Mesenchymal stem cell (in vitro differentiated cells and primary cell): ENCODE data around the gene AHNAK.

Experiments
- DNase-seq: peaks from one replicate; pipeline ENCODE4 v3.0.0-alpha.2; 2013
- H2AFZ ChIP-seq: one replicate; pipeline ENCODE4 v1.6.1; 2013; ENCODE audit warnings: low read depth, mild to moderate bottlenecking, control low read depth, inconsistent platforms, low read length, moderate library complexity
- H2AK5ac ChIP-seq: 2 replicates; pipeline ENCODE4 v1.6.1; 2013; ENCODE audit warnings: low read length, moderate library complexity, mild to moderate bottlenecking, inconsistent platforms; ENCODE audit not compliant: severe bottlenecking
- H2BK120ac ChIP-seq: one replicate; pipeline ENCODE4 v1.6.1; 2013; ENCODE audit warnings: low read depth, mild to moderate bottlenecking, inconsistent platforms, low read length, moderate library complexity
- H2BK12ac ChIP-seq, 2 experiments: one replicate each; pipeline ENCODE4 v1.6.1; 2013; ENCODE audit warnings: inconsistent platforms in 2 of 2, low read length in 2 of 2, mild to moderate bottlenecking in 2 of 2, moderate library complexity in 2 of 2, control low read depth in 1 of 2
- H2BK15ac ChIP-seq: one replicate; pipeline ENCODE4 v1.6.1; 2013; ENCODE audit warnings: mild to moderate bottlenecking, low read depth, inconsistent platforms; ENCODE audit not compliant: poor library complexity, severe bottlenecking
- H2BK5ac ChIP-seq: 2 replicates; pipeline ENCODE4 v1.6.1; 2013; ENCODE audit warnings: low read depth, mild to moderate bottlenecking, low read length, control low read depth, inconsistent platforms; ENCODE audit not compliant: poor library complexity, severe bottlenecking
- H3K14ac ChIP-seq, 2 experiments: one replicate each; pipeline ENCODE4 v1.6.1; 2013; ENCODE audit warnings: inconsistent platforms in 2 of 2, low read length in 2 of 2, control low read depth in 1 of 2, mild to moderate bottlenecking in 1 of 2, moderate library complexity in 1 of 2
- H3K18ac ChIP-seq, 2 experiments: one replicate each; pipeline ENCODE4 v1.6.1; 2013; ENCODE audit warnings: inconsistent platforms in 2 of 2, low read length in 2 of 2, control low read depth in 1 of 2, low read depth in 1 of 2, mild to moderate bottlenecking in 1 of 2
- H3K23ac ChIP-seq, 2 experiments: one replicate each; pipeline ENCODE4 v1.6.1; 2013; ENCODE audit warnings: inconsistent platforms in 2 of 2, low read length in 2 of 2, mild to moderate bottlenecking in 2 of 2, moderate library complexity in 2 of 2, control low read depth in 1 of 2
- H3K27ac ChIP-seq: 2 replicates; pipeline ENCODE4 v1.5.1; 2013; ENCODE audit warnings: mild to moderate bottlenecking, moderate library complexity, low read length, control low read depth, inconsistent platforms; ENCODE audit not compliant: poor library complexity, severe bottlenecking
- H3K27me3 ChIP-seq, 2 experiments: 2 replicates each; pipeline versions ENCODE4 v1.6.1 to v1.7.0; 2013; ENCODE audit warnings: low read length in 2 of 2, mild to moderate bottlenecking in 2 of 2, moderate library complexity in 2 of 2, control low read depth in 1 of 2, inconsistent platforms in 1 of 2; ENCODE audit not compliant: control insufficient read depth in 1 of 2, insufficient read depth in 1 of 2
- H3K36me3 ChIP-seq, 2 experiments: 2 replicates each; pipeline versions ENCODE4 v1.6.1 to v1.7.0; 2013; ENCODE audit warnings: low read length in 2 of 2, control low read depth in 1 of 2, inconsistent platforms in 1 of 2, low read depth in 1 of 2, mild to moderate bottlenecking in 1 of 2; ENCODE audit not compliant: insufficient read depth in 2 of 2, control insufficient read depth in 1 of 2
- H3K4ac ChIP-seq, 2 experiments: one replicate each; pipeline ENCODE4 v1.6.1; 2013; ENCODE audit warnings: inconsistent platforms in 2 of 2, low read length in 2 of 2, mild to moderate bottlenecking in 2 of 2, moderate library complexity in 2 of 2, control low read depth in 1 of 2, low read depth in 1 of 2
- H3K4me1 ChIP-seq: 2 replicates; pipeline ENCODE4 v1.6.1; 2013; ENCODE audit warnings: low read depth, low read length, control low read depth; ENCODE audit not compliant: control insufficient read depth, insufficient read depth
- H3K4me2 ChIP-seq: 2 replicates; pipeline ENCODE4 v1.6.1; 2013; ENCODE audit warnings: low read length, mild to moderate bottlenecking, inconsistent platforms; ENCODE audit not compliant: poor library complexity, severe bottlenecking
- H3K4me3 ChIP-seq, 2 experiments: 2 replicates each; pipeline versions ENCODE4 v1.5.1 to v1.7.0; 2013; ENCODE audit warnings: low read length in 2 of 2, mild to moderate bottlenecking in 2 of 2, control low read depth in 1 of 2, low read depth in 1 of 2; ENCODE audit not compliant: insufficient read depth in 1 of 2
- H3K79me1 ChIP-seq: replicated peaks from 2 replicates; pipeline ENCODE4 v1.6.1; 2013; ENCODE audit warnings: mild to moderate bottlenecking, control low read depth, low read length, inconsistent platforms; ENCODE audit not compliant: poor library complexity, severe bottlenecking
- H3K9ac ChIP-seq: 2 replicates; pipeline ENCODE4 v1.7.0; 2013; ENCODE audit warnings: mild to moderate bottlenecking, low read length, moderate library complexity
- H3K9me3 ChIP-seq: 2 replicates; pipeline ENCODE4 v1.7.0; 2013; ENCODE audit warnings: mild to moderate bottlenecking, low read length; ENCODE audit not compliant: control insufficient read depth
- H4K8ac ChIP-seq: one replicate; pipeline ENCODE4 v1.6.1; 2013; ENCODE audit warnings: inconsistent platforms, mild to moderate bottlenecking, low read length, moderate library complexity
- H4K91ac ChIP-seq: one replicate; pipeline ENCODE4 v1.6.1; 2013; ENCODE audit warnings: mild to moderate bottlenecking, low read length, inconsistent platforms
- WGBS: methylation state at CpG from one replicate; pipeline ENCODE4 v1.1.7; 2013; ENCODE audit warnings: mixed read lengths; 5-methylcytosine and 5-hydroxymethylcytosine counted together

AHNAK gene

DNA sequence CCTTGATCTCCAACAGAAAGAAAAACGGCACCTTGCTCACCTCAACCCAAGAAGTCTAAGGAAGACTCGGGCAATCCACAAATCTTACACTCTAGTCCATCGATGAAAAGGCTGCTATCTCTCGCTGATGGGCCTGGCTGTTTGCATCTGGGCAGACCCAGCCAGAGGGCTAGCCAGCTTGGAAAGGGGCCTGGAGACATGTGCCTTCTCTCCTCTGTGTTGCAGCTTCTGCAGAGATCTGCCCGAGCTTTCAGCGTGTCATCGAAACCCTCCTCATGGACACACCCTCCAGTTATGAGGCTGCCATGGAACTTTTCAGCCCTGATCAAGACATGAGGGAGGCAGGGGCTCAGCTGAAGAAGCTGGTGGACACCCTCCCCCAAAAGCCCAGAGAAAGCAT is 124.6 kb downstream of the AHNAK start:
- Histone ChIP-seq H3K27ac (no peak overlapping the region), H2BK12ac (no peak overlapping the region), H2BK5ac (no peak overlapping the region), H3K79me1 (peaks cover 2% of the 10 kb centered on the region), H3K4me2 (no peak overlapping the region), H4K8ac (no peak overlapping the region), H3K9me3 (no peaks in the 10 kb centered on the region), H3K18ac (no peak overlapping the region), H3K14ac (no peak overlapping the region), H2AFZ (no peak overlapping the region), H3K4me1 (peaks cover 18% of the 10 kb centered on the region), H3K4ac (no peak overlapping the region), H3K4me3 (no peak overlapping the region), H3K27me3 (peaks cover 0 to 6% of the 10 kb centered on the region in 2 experiments), H2BK120ac (no peak overlapping the region), H2AK5ac (peak overlapping the region; percentile 88), H3K9ac (no peak overlapping the region), H3K23ac (no peak overlapping the region), H3K36me3 (no peaks in the 10 kb centered on the region), H4K91ac (no peak overlapping the region), H2BK15ac (no peak overlapping the region)
- 89% methylated on average over 7 of the region's 7 CpGs for WGBS
- no peak for DNase-seq

DNA sequence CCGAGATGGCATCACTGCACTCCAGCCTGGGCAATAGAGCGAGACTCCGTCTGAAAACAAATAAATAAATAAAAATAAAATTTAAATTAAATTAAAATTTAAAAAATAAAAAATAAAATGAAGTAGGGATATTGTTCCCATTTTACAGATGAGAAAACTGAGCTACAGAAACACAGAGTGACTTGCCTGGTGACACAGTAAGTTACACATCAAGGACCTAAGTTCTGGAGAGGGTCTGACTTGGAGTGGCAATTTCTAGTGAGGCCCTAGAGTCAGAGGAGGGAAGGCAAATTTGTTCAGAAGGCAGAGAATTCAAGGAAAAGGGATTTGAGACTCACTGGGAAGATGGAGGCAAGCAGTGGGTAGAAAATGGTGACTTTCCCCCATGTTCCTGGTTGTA is 125.7 kb downstream of the AHNAK start:
- no CpG with 5 or more reads among the region's 3 CpGs for WGBS
- Histone ChIP-seq H4K8ac (no peak overlapping the region), H3K27ac (no peak overlapping the region), H3K9me3 (no peaks in the 10 kb centered on the region), H2BK120ac (no peak overlapping the region), H3K9ac (no peak overlapping the region), H2BK12ac (no peak overlapping the region), H3K36me3 (no peaks in the 10 kb centered on the region), H2BK15ac (no peak overlapping the region), H3K27me3 (peaks cover 0 to 6% of the 10 kb centered on the region in 2 experiments), H2AK5ac (no peak overlapping the region), H4K91ac (no peak overlapping the region), H3K14ac (no peak overlapping the region), H3K4me2 (no peak overlapping the region), H3K4me1 (peaks cover 14% of the 10 kb centered on the region), H3K18ac (no peak overlapping the region), H3K4me3 (no peak overlapping the region), H3K4ac (no peak overlapping the region), H2AFZ (no peak overlapping the region), H2BK5ac (no peak overlapping the region), H3K23ac (no peak overlapping the region), H3K79me1 (peaks cover 2% of the 10 kb centered on the region)
- no peak for DNase-seq

DNA sequence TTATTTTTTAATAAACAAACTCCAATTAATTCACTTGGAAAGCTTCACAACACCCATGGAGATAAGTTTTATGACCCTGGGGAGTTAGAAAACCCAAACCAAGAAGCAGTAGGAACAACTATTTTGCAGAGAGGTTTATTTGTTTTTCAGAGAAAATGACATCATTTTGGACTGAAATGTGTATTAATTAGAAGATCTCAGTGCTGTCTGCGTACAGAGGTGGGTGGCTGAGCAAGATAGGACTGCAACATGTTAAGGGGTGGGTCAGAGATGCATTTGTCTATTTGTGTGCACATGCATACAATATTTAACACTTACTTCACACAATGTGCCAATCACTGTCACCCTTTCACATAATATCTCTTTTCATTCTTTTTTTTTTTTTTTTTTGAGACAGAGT is 126.7 kb downstream of the AHNAK start:
- H3K23ac ChIP-seq, result no peak overlapping the region
- H3K4me1 ChIP-seq, result peaks cover 8% of the 10 kb centered on the region
- H2BK12ac ChIP-seq, result no peak overlapping the region
- H2BK5ac ChIP-seq, result no peak overlapping the region
- H2AK5ac ChIP-seq, result no peak overlapping the region
- H3K27ac ChIP-seq, result no peak overlapping the region
- H3K4me2 ChIP-seq, result no peak overlapping the region
- no peak overlapping the region for H2AFZ ChIP-seq
- no peak overlapping the region for H4K91ac ChIP-seq
- WGBS, result no CpG with 5 or more reads among the region's 1 CpG
- H3K9ac ChIP-seq, result peak overlapping the region; percentile 67
- DNase-seq, result no peak
- no peak overlapping the region for H3K18ac ChIP-seq
- H2BK120ac ChIP-seq, result no peak overlapping the region
- H3K14ac ChIP-seq, result no peak overlapping the region
- H3K79me1 ChIP-seq, result no peaks in the 10 kb centered on the region
- no peaks in the 10 kb centered on the region for H3K9me3 ChIP-seq
- no peaks in the 10 kb centered on the region for H3K36me3 ChIP-seq
- no peak overlapping the region for H3K4ac ChIP-seq
- H2BK15ac ChIP-seq, result no peak overlapping the region
- H3K4me3 ChIP-seq, result peak overlapping the region in 1 of 2 experiments; percentile 15
- H3K27me3 ChIP-seq, result peaks cover 0 to 6% of the 10 kb centered on the region in 2 experiments
- H4K8ac ChIP-seq, result no peak overlapping the region

DNA sequence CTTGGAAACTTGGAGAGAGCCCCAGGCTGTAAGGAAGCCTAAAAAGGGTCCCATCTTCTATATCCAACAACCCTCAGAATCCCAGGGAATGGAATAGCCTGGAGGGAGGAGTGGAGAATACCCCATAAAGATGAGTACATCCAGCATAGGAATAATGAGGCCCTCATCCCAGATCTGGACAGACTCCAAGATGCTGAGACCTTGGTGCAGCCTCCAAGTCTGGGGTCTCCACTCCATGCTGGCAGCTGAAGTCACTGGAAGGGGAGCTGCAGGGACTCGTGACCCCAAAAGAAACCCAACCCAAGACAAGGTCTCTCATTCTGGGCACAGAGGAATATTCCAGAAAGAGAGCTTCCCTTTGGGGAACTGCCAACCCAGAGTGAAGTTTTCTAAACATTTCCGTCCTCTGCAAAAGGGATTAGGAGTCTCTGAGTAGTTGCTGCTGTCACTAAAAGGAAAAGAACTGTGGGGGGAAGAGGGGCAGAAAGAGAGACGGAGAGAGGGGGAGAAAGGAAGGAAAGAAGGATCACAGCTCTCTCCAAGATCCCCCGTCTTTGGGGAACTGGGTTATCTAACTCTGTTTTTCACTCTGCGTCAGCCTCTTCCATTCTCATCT is 127.2 kb downstream of the AHNAK start:
- Histone ChIP-seq H3K4ac (no peak overlapping the region), H3K27ac (no peak overlapping the region), H3K18ac (no peak overlapping the region), H4K8ac (no peak overlapping the region), H3K4me3 (peak overlapping the region in 1 of 2 experiments; percentile 15), H3K36me3 (no peaks in the 10 kb centered on the region), H3K14ac (no peak overlapping the region), H3K27me3 (peaks cover 0 to 6% of the 10 kb centered on the region in 2 experiments), H2BK5ac (no peak overlapping the region), H4K91ac (no peak overlapping the region), H2BK120ac (no peak overlapping the region), H3K4me2 (no peak overlapping the region), H3K9ac (peak overlapping the region; percentile 67), H2BK12ac (no peak overlapping the region), H3K4me1 (peaks cover 8% of the 10 kb centered on the region), H2AK5ac (no peak overlapping the region), H2AFZ (no peak overlapping the region), H3K9me3 (no peaks in the 10 kb centered on the region), H3K23ac (no peak overlapping the region), H2BK15ac (no peak overlapping the region), H3K79me1 (no peaks in the 10 kb centered on the region)
- no peak for DNase-seq
- WGBS, result 28% methylated on average over 2 of the region's 5 CpGs
